Sigmoid colon (tissue), 4 donors: ENCODE results near the gene SEC23B.

Experiments used
- EP300 ChIP-seq, 4 donors: sonication (generic); formaldehyde crosslinking; IDR thresholded peaks; one replicate each; pipeline ENCODE4 v1.6.1; 2017; ENCODE audit warnings: antibody characterized with exemption in 4 of 4
- POLR2A ChIP-seq, 2 donors: fragments of 450-650 bp; IDR thresholded peaks; one replicate each; pipeline ENCODE4 v1.6.1; 2016; ENCODE audit warnings: antibody characterized with exemption in 2 of 2, mild to moderate bottlenecking in 2 of 2, moderate library complexity in 2 of 2
- POLR2AphosphoS5 ChIP-seq, 4 donors: sonication (generic); formaldehyde crosslinking; IDR thresholded peaks; one replicate each; pipeline ENCODE4 v1.6.1; 2017; ENCODE audit warnings: antibody characterized with exemption in 4 of 4

- no peak for TF ChIP-seq POLR2AphosphoS5 (IDR thresholded peaks at IDR 0.05)
- TF ChIP-seq EP300 (IDR thresholded peaks at IDR 0.05): no peak
- TF ChIP-seq POLR2A (IDR thresholded peaks at IDR 0.05): no peak
Measured at GRCh38 chr20:18511571-18511970, 3.8 kb downstream of the SEC23B start.
